Neural cell (in vitro differentiated cells): ENCODE data around the gene MYH13. TPM values are rescaled to one million over a fixed set of nuclear protein-coding genes. Genes with fewer than 3 reads are reported as not detected.

Experiments used
- H2AFZ ChIP-seq: fragments of 200-600, 300-800 bp; sonication (generic), shearing (Covaris generic); 2 replicates; pipeline ENCODE4 v1.6.0; 2014; ENCODE audit warnings: low read depth, mild to moderate bottlenecking, antibody characterized with exemption, low read length, moderate library complexity
- H3F3A ChIP-seq: fragments of 200-600 bp; shearing (Covaris generic); 2 replicates; pipeline ENCODE4 v1.6.1; 2016; ENCODE audit warnings: mild to moderate bottlenecking, moderate library complexity, mixed read lengths, antibody characterized with exemption, low read length; ENCODE audit not compliant: insufficient read depth, poor library complexity, severe bottlenecking
- H3K27ac ChIP-seq: fragments of 200-600, 300-800 bp; sonication (generic), shearing (Covaris generic); 2 replicates; pipeline ENCODE4 v1.5.1; 2014; ENCODE audit warnings: mild to moderate bottlenecking, low read length, moderate library complexity
- H3K27me3 ChIP-seq: fragments of 300-800, 200-600 bp; sonication (generic), shearing (Covaris generic); 2 replicates; pipeline ENCODE4 v1.6.0; 2014; ENCODE audit warnings: mild to moderate bottlenecking, low read depth, low read length, moderate library complexity; ENCODE audit not compliant: insufficient read depth
- H3K36me3 ChIP-seq: fragments of 300-800, 200-600 bp; sonication (generic), shearing (Covaris generic); 2 replicates; pipeline ENCODE4 v1.5.1; 2014; ENCODE audit warnings: mild to moderate bottlenecking, antibody characterized with exemption, low read length, moderate library complexity; ENCODE audit not compliant: insufficient read depth
- H3K4me2 ChIP-seq: fragments of 300-800, 200-600 bp; sonication (generic), shearing (Covaris generic); 2 replicates; pipeline ENCODE4 v1.6.0; 2014; ENCODE audit warnings: mild to moderate bottlenecking, low read length
- H3K4me3 ChIP-seq: fragments of 300-800, 200-600 bp; sonication (generic), shearing (Covaris generic); 2 replicates; pipeline ENCODE4 v1.5.1; 2014; ENCODE audit warnings: mild to moderate bottlenecking, low read length, moderate library complexity
- H3K79me2 ChIP-seq: fragments of 200-600 bp; shearing (Covaris generic); replicated peaks from 2 replicates; pipeline ENCODE4 v1.6.0; 2014; ENCODE audit warnings: mild to moderate bottlenecking, low read length, moderate library complexity; ENCODE audit not compliant: insufficient read depth
- H3K9ac ChIP-seq: fragments of 300-800, 200-600 bp; sonication (generic), shearing (Covaris generic); 2 replicates; pipeline ENCODE4 v1.6.1; 2016; ENCODE audit warnings: mild to moderate bottlenecking, low read length, mixed read lengths
- H3K9me2 ChIP-seq: fragments of 200-600 bp; shearing (Covaris generic); 2 replicates; pipeline ENCODE4 v1.6.1; 2016; ENCODE audit warnings: mild to moderate bottlenecking, low read length, mixed read lengths; ENCODE audit not compliant: insufficient read depth
- H3K9me3 ChIP-seq: fragments of 200-600, 300-800 bp; sonication (generic), shearing (Covaris generic); 2 replicates; pipeline ENCODE4 v1.6.1; 2016; ENCODE audit warnings: mild to moderate bottlenecking, mixed run types, low read length, moderate library complexity, mixed read lengths
- H4K20me1 ChIP-seq: fragments of 200-600 bp; shearing (Covaris generic); 2 replicates; pipeline ENCODE4 v1.6.1; 2016; ENCODE audit warnings: mild to moderate bottlenecking, mixed run types; ENCODE audit not compliant: insufficient read depth
- EP300 ChIP-seq: fragments of 450-650 bp; conservative IDR thresholded peaks from 2 replicates; pipeline ENCODE4 v1.6.1; 2014; ENCODE audit warnings: antibody characterized with exemption, mild to moderate bottlenecking, moderate library complexity; ENCODE audit not compliant: poor library complexity, severe bottlenecking
- EZH2 ChIP-seq: fragments of 200-600, 300-800 bp; shearing (Covaris generic), sonication (generic); IDR thresholded peaks from 2 replicates; pipeline ENCODE4 v1.6.1; 2014; ENCODE audit warnings: antibody characterized with exemption, low read length, borderline replicate concordance, mild to moderate bottlenecking; ENCODE audit not compliant: insufficient read depth, poor library complexity, severe bottlenecking
- MXI1 ChIP-seq: fragments of 450-650 bp; conservative IDR thresholded peaks from 2 replicates; pipeline ENCODE4 v1.6.1; 2014; ENCODE audit warnings: antibody characterized with exemption, mild to moderate bottlenecking; ENCODE audit not compliant: poor library complexity, severe bottlenecking
- POLR2AphosphoS5 ChIP-seq: IDR thresholded peaks from 2 replicates; pipeline ENCODE4 v1.6.1; 2012
- RAD21 ChIP-seq: fragments of 450-650 bp; conservative IDR thresholded peaks from 2 replicates; pipeline ENCODE4 v1.6.1; 2014; ENCODE audit warnings: antibody characterized with exemption, mild to moderate bottlenecking, moderate library complexity
- SMC3 ChIP-seq: fragments of 450-650 bp; conservative IDR thresholded peaks from 2 replicates; pipeline ENCODE4 v1.6.1; 2014; ENCODE audit warnings: antibody characterized with exemption, mild to moderate bottlenecking, moderate library complexity; ENCODE audit not compliant: poor library complexity
- TAF1 ChIP-seq: IDR thresholded peaks from 2 replicates; pipeline ENCODE4 v1.6.1; 2012; ENCODE audit warnings: low read depth
- polyA plus RNA-seq: library from polyadenylated mRNA; depleted of rRNA; stranded (reverse); fragments of >200 nt; gene quantifications from 2 replicates; pipeline ENCODE4 v1.2.3, GENCODE V29; 2014
- TF ChIP-seq, protein P1 (sequence below): IDR thresholded peaks from 2 replicates; pipeline ENCODE4 v1.6.1; 2012; ENCODE audit warnings: borderline replicate concordance
- TF ChIP-seq, protein P2 (sequence below): fragments of 450-650 bp; IDR thresholded peaks from 2 replicates; pipeline ENCODE4 v1.5.1; 2014; ENCODE audit warnings: antibody characterized with exemption, mild to moderate bottlenecking, moderate library complexity; ENCODE audit not compliant: poor library complexity, severe bottlenecking

Gene MYH13
- polyA plus RNA-seq, 1 donor from 2014 or later: 0.05 TPM

DNA sequence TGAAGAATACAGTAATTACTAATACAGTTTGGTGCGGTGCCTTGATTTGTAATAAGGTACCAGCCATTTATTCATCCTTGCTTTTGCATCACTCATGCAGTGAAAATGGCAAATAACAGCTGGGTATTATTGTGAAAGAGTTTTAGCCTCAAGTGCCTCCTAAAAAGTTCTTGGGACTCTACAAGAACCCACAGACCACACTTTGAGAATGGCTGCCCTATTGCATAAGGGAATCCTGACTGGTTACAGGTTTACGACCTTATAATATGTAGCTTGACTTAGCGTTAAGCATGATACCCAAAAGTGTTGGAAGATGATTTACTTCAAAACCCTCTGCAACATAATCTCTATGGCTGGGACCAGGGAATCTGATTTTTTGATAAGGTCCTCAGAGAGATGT, 4.2 kb downstream of the MYH13 start:
- TF ChIP-seq POLR2AphosphoS5: no peak
- no peak for TF ChIP-seq EZH2
- TF ChIP-seq, protein P1, sequence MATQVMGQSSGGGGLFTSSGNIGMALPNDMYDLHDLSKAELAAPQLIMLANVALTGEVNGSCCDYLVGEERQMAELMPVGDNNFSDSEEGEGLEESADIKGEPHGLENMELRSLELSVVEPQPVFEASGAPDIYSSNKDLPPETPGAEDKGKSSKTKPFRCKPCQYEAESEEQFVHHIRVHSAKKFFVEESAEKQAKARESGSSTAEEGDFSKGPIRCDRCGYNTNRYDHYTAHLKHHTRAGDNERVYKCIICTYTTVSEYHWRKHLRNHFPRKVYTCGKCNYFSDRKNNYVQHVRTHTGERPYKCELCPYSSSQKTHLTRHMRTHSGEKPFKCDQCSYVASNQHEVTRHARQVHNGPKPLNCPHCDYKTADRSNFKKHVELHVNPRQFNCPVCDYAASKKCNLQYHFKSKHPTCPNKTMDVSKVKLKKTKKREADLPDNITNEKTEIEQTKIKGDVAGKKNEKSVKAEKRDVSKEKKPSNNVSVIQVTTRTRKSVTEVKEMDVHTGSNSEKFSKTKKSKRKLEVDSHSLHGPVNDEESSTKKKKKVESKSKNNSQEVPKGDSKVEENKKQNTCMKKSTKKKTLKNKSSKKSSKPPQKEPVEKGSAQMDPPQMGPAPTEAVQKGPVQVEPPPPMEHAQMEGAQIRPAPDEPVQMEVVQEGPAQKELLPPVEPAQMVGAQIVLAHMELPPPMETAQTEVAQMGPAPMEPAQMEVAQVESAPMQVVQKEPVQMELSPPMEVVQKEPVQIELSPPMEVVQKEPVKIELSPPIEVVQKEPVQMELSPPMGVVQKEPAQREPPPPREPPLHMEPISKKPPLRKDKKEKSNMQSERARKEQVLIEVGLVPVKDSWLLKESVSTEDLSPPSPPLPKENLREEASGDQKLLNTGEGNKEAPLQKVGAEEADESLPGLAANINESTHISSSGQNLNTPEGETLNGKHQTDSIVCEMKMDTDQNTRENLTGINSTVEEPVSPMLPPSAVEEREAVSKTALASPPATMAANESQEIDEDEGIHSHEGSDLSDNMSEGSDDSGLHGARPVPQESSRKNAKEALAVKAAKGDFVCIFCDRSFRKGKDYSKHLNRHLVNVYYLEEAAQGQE: no peak

DNA sequence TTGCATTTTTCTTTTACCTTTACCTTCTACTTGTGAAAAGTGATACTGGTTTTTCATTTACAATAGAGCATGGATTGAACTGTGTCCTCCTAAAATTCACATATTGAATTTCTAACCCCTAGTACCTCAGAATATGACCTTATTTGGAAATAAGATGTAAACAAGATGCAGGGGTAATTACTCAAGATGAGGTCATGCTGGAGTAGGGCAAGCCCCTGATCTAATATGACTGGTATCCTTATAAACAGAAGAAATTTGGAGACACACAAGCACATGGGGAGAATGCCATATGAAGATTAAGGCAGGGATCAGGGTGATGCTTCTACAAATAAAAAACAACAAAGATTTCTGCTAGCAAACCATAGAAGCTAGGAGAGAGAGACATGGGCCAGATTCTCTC, 12.2 kb downstream of the MYH13 start:
- Histone ChIP-seq H3K9me2 (no peaks in the 10 kb centered on the region), H3K4me3 (no peak overlapping the region), H3K36me3 (no peaks in the 10 kb centered on the region), H3F3A (no peaks in the 10 kb centered on the region), H4K20me1 (no peaks in the 10 kb centered on the region), H3K4me2 (no peak overlapping the region), H3K9me3 (no peaks in the 10 kb centered on the region), H3K27ac (no peak overlapping the region), H2AFZ (no peak overlapping the region), H3K79me2 (no peaks in the 10 kb centered on the region), H3K9ac (no peak overlapping the region), H3K27me3 (no peaks in the 10 kb centered on the region)
- TF ChIP-seq TAF1: no peak
- TF ChIP-seq MXI1: no peak
- no peak for TF ChIP-seq EP300
- TF ChIP-seq RAD21: no peak
- TF ChIP-seq EZH2: no peak
- TF ChIP-seq SMC3: no peak
- TF ChIP-seq, protein P2, sequence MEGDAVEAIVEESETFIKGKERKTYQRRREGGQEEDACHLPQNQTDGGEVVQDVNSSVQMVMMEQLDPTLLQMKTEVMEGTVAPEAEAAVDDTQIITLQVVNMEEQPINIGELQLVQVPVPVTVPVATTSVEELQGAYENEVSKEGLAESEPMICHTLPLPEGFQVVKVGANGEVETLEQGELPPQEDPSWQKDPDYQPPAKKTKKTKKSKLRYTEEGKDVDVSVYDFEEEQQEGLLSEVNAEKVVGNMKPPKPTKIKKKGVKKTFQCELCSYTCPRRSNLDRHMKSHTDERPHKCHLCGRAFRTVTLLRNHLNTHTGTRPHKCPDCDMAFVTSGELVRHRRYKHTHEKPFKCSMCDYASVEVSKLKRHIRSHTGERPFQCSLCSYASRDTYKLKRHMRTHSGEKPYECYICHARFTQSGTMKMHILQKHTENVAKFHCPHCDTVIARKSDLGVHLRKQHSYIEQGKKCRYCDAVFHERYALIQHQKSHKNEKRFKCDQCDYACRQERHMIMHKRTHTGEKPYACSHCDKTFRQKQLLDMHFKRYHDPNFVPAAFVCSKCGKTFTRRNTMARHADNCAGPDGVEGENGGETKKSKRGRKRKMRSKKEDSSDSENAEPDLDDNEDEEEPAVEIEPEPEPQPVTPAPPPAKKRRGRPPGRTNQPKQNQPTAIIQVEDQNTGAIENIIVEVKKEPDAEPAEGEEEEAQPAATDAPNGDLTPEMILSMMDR: no peak
- no peak for TF ChIP-seq POLR2AphosphoS5
- TF ChIP-seq, protein P1: no peak

More for the DNA sequence above, 4.2 kb downstream of the MYH13 start:
- Histone ChIP-seq H3K9me2 (no peaks in the 10 kb centered on the region), H3K36me3 (no peaks in the 10 kb centered on the region), H3K27me3 (no peaks in the 10 kb centered on the region), H4K20me1 (no peaks in the 10 kb centered on the region), H3K79me2 (no peaks in the 10 kb centered on the region), H3K27ac (no peak overlapping the region), H2AFZ (no peak overlapping the region), H3K9ac (no peak overlapping the region), H3F3A (no peaks in the 10 kb centered on the region), H3K9me3 (no peaks in the 10 kb centered on the region), H3K4me3 (no peak overlapping the region), H3K4me2 (no peak overlapping the region)
